ENCODE data around the gene SLK.
A peak's percentile ranks its signal among the peaks of the same experiment; 100 is the strongest.

Gene SLK

GRCh38 chr10:104056619-104057273 lies 89.8 kb downstream of the SLK start:
- H3K27ac ChIP-seq (ENCODE audit: low read depth, low read length): no peak overlapping the region
- peak overlapping the region; percentile 29 for H3K18ac ChIP-seq (ENCODE audit: low read length)
- no peak overlapping the region for H2BK15ac ChIP-seq (replicated peaks; ENCODE audit: low read depth)
- no peaks in the 10 kb centered on the region for H3K4me1 ChIP-seq (ENCODE audit: control insufficient read depth, low read depth, low read length)
- no peak overlapping the region for H2BK5ac ChIP-seq (ENCODE audit: low read length)
- H2AK5ac ChIP-seq (ENCODE audit: low read length): no peak overlapping the region
- no peaks in the 10 kb centered on the region for H3K79me1 ChIP-seq (ENCODE audit: low read length)
- no peaks in the 10 kb centered on the region for H3K36me3 ChIP-seq (ENCODE audit: control insufficient read depth, insufficient read depth, low read length)
- no peak overlapping the region for H3K4me2 ChIP-seq (ENCODE audit: low read length)
- no peak overlapping the region for H3K23ac ChIP-seq (ENCODE audit: low read length)
- no peak overlapping the region for H2BK120ac ChIP-seq (ENCODE audit: low read depth, low read length)
- no peaks in the 10 kb centered on the region for H3K79me2 ChIP-seq (ENCODE audit: control insufficient read depth, insufficient read depth, low read length)
- no peak overlapping the region for H3K56ac ChIP-seq (ENCODE audit: low read length)
- no peak overlapping the region for H3K9ac ChIP-seq (ENCODE audit: low read length)
- H3K4me3 ChIP-seq (ENCODE audit: low read length): no peak overlapping the region
- no peak overlapping the region for H3K4ac ChIP-seq (ENCODE audit: low read depth, low read length)
- H4K8ac ChIP-seq (ENCODE audit: low read depth, low read length): no peak overlapping the region
- H4K5ac ChIP-seq (ENCODE audit: low read length): no peak overlapping the region
- H3K27me3 ChIP-seq (ENCODE audit: insufficient read depth, low read length, poor library complexity): no peaks in the 10 kb centered on the region
- DNase-seq: peak; percentile 28
- WGBS (ENCODE audit: extremely low coverage, insufficient coverage, low lambda C conversion rate): no CpG with 5 or more reads among the region's 14 CpGs

DNA sequence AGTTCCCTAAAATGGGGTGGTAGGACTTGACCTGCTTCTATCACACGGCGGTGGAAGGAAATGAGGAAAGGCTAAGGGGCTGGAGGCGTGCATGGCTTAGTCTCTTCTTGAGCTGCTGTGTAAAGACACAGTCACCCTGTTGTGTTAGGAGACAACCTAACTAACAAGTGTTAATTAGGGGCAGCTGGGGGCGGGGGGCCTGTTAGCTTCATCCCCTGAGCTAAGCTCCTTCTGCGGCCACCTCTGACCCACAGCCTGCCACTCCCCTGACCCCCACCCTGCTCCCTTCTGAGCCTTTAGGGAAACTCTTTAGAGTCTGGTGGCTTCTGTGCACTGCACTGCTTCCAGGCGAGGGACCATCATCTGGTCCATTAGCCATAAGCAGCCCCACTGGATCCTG lies 90.8 kb downstream of the SLK start:
- no peak overlapping the region for H3K4me2 ChIP-seq (ENCODE audit: low read length)
- no peak overlapping the region for H4K5ac ChIP-seq (ENCODE audit: low read length)
- H2BK120ac ChIP-seq (ENCODE audit: low read depth, low read length): no peak overlapping the region
- H3K79me2 ChIP-seq (ENCODE audit: control insufficient read depth, insufficient read depth, low read length): no peaks in the 10 kb centered on the region
- H2AK5ac ChIP-seq (ENCODE audit: low read length): no peak overlapping the region
- H2BK5ac ChIP-seq (ENCODE audit: low read length): no peak overlapping the region
- H3K9ac ChIP-seq (ENCODE audit: low read length): no peak overlapping the region
- H3K4ac ChIP-seq (ENCODE audit: low read depth, low read length): no peak overlapping the region
- H3K56ac ChIP-seq (ENCODE audit: low read length): no peak overlapping the region
- no peak overlapping the region for H3K18ac ChIP-seq (ENCODE audit: low read length)
- no peak overlapping the region for H3K4me3 ChIP-seq (ENCODE audit: low read length)
- no peaks in the 10 kb centered on the region for H3K4me1 ChIP-seq (ENCODE audit: control insufficient read depth, low read depth, low read length)
- no peak overlapping the region for H3K27ac ChIP-seq (ENCODE audit: low read depth, low read length)
- H3K36me3 ChIP-seq (ENCODE audit: control insufficient read depth, insufficient read depth, low read length): no peaks in the 10 kb centered on the region
- H3K79me1 ChIP-seq (ENCODE audit: low read length): no peaks in the 10 kb centered on the region
- no peaks in the 10 kb centered on the region for H3K27me3 ChIP-seq (ENCODE audit: insufficient read depth, low read length, poor library complexity)
- DNase-seq: peak; percentile 45
- no peak overlapping the region for H4K8ac ChIP-seq (ENCODE audit: low read depth, low read length)
- no CpG with 5 or more reads among the region's 6 CpGs for WGBS (ENCODE audit: extremely low coverage, insufficient coverage, low lambda C conversion rate)
- H2BK15ac ChIP-seq (replicated peaks; ENCODE audit: low read depth): no peak overlapping the region
- no peak overlapping the region for H3K23ac ChIP-seq (ENCODE audit: low read length)

GRCh38 chr10:104059364-104059763 lies 92.4 kb downstream of the SLK start:
- peak; percentile 71 for DNase-seq
- Histone ChIP-seq H2BK15ac (replicated peaks; ENCODE audit: low read depth) (peak overlapping the region; percentile 65), H3K79me2 (ENCODE audit: control insufficient read depth, insufficient read depth, low read length) (no peaks in the 10 kb centered on the region), H3K27ac (ENCODE audit: low read depth, low read length) (no peak overlapping the region), H4K5ac (ENCODE audit: low read length) (no peak overlapping the region), H2BK120ac (ENCODE audit: low read depth, low read length) (no peak overlapping the region), H3K36me3 (ENCODE audit: control insufficient read depth, insufficient read depth, low read length) (no peaks in the 10 kb centered on the region), H3K4me1 (ENCODE audit: control insufficient read depth, low read depth, low read length) (no peaks in the 10 kb centered on the region), H2AK5ac (ENCODE audit: low read length) (no peak overlapping the region), H3K9ac (ENCODE audit: low read length) (no peak overlapping the region), H3K56ac (ENCODE audit: low read length) (no peak overlapping the region), H3K27me3 (ENCODE audit: insufficient read depth, low read length, poor library complexity) (no peaks in the 10 kb centered on the region), H3K79me1 (ENCODE audit: low read length) (no peaks in the 10 kb centered on the region), H3K23ac (ENCODE audit: low read length) (no peak overlapping the region), H3K4ac (ENCODE audit: low read depth, low read length) (no peak overlapping the region), H2BK5ac (ENCODE audit: low read length) (no peak overlapping the region), H4K8ac (ENCODE audit: low read depth, low read length) (no peak overlapping the region), H3K4me3 (ENCODE audit: low read length) (no peak overlapping the region), H3K4me2 (ENCODE audit: low read length) (no peak overlapping the region), H3K18ac (ENCODE audit: low read length) (no peak overlapping the region)
- no CpG with 5 or more reads among the region's 4 CpGs for WGBS (ENCODE audit: extremely low coverage, insufficient coverage, low lambda C conversion rate)

DNA sequence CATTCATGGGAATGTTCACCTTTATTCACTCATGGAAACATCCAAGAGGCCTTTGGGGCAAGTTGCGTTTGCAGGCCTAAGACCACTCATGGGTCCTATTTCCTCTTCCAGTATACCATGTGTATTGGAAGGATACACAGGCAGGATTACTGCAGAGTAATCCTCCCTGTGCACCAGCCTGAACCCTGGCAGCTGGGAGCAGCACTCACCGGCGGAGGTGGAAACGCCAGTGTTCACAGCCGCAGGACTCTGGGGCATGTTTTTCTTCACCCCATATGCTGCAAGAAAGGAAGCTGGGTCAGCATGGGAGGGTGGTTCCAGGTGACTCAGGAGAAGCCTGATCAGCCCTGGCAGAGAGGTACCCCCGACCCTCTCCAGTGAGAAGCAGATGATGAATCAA lies 94.3 kb downstream of the SLK start:
- H3K23ac ChIP-seq (ENCODE audit: low read length): no peak overlapping the region
- H4K5ac ChIP-seq (ENCODE audit: low read length): no peak overlapping the region
- no peaks in the 10 kb centered on the region for H3K4me1 ChIP-seq (ENCODE audit: control insufficient read depth, low read depth, low read length)
- no peak overlapping the region for H2BK15ac ChIP-seq (replicated peaks; ENCODE audit: low read depth)
- WGBS (ENCODE audit: extremely low coverage, insufficient coverage, low lambda C conversion rate): no CpG with 5 or more reads among the region's 6 CpGs
- no peaks in the 10 kb centered on the region for H3K36me3 ChIP-seq (ENCODE audit: control insufficient read depth, insufficient read depth, low read length)
- H3K9ac ChIP-seq (ENCODE audit: low read length): no peak overlapping the region
- H4K8ac ChIP-seq (ENCODE audit: low read depth, low read length): no peak overlapping the region
- no peaks in the 10 kb centered on the region for H3K79me1 ChIP-seq (ENCODE audit: low read length)
- H3K56ac ChIP-seq (ENCODE audit: low read length): no peak overlapping the region
- H3K79me2 ChIP-seq (ENCODE audit: control insufficient read depth, insufficient read depth, low read length): no peaks in the 10 kb centered on the region
- no peak for DNase-seq
- no peak overlapping the region for H2BK120ac ChIP-seq (ENCODE audit: low read depth, low read length)
- H2BK5ac ChIP-seq (ENCODE audit: low read length): no peak overlapping the region
- H3K27me3 ChIP-seq (ENCODE audit: insufficient read depth, low read length, poor library complexity): no peaks in the 10 kb centered on the region
- no peak overlapping the region for H2AK5ac ChIP-seq (ENCODE audit: low read length)
- H3K4me3 ChIP-seq (ENCODE audit: low read length): no peak overlapping the region
- H3K4ac ChIP-seq (ENCODE audit: low read depth, low read length): no peak overlapping the region
- no peak overlapping the region for H3K4me2 ChIP-seq (ENCODE audit: low read length)
- no peak overlapping the region for H3K27ac ChIP-seq (ENCODE audit: low read depth, low read length)
- H3K18ac ChIP-seq (ENCODE audit: low read length): no peak overlapping the region

GRCh38 chr10:104065748-104066147 lies 98.8 kb downstream of the SLK start:
- no CpG with 5 or more reads among the region's 1 CpG for WGBS (ENCODE audit: extremely low coverage, insufficient coverage, low lambda C conversion rate)
- Histone ChIP-seq H3K56ac (ENCODE audit: low read length) (no peak overlapping the region), H3K79me1 (ENCODE audit: low read length) (no peaks in the 10 kb centered on the region)

DNA sequence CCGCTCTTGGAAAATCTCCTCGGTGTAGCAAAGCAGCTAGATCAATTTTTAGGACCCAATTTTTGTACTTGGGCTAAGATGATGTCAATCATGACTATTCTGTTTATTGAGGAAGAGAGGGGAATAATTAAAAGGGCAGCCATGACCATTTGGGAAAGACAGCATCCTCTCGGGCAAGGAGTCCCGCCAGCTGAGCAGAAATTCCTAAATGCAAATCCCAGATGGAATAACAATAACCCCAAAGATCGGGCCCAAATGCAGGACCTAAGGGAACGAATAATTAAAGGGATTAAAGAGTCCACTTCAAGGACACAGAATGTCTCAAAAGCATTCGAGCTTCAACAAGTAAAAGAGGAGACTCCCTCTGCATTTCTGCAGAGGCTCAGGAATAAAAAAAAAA lies 100.0 kb downstream of the SLK start:
- H2BK15ac ChIP-seq (replicated peaks; ENCODE audit: low read depth): no peak overlapping the region
- no peak overlapping the region for H2AK5ac ChIP-seq (ENCODE audit: low read length)
- no peaks in the 10 kb centered on the region for H3K27me3 ChIP-seq (ENCODE audit: insufficient read depth, low read length, poor library complexity)
- H3K27ac ChIP-seq (ENCODE audit: low read depth, low read length): no peak overlapping the region
- no peaks in the 10 kb centered on the region for H3K36me3 ChIP-seq (ENCODE audit: control insufficient read depth, insufficient read depth, low read length)
- no peak overlapping the region for H3K4me2 ChIP-seq (ENCODE audit: low read length)
- no peak overlapping the region for H4K5ac ChIP-seq (ENCODE audit: low read length)
- no peak overlapping the region for H2BK120ac ChIP-seq (ENCODE audit: low read depth, low read length)
- DNase-seq: no peak
- no peak overlapping the region for H3K56ac ChIP-seq (ENCODE audit: low read length)
- WGBS (ENCODE audit: extremely low coverage, insufficient coverage, low lambda C conversion rate): no CpG with 5 or more reads among the region's 7 CpGs
- H3K4me3 ChIP-seq (ENCODE audit: low read length): no peak overlapping the region
- no peak overlapping the region for H3K18ac ChIP-seq (ENCODE audit: low read length)
- H2BK5ac ChIP-seq (ENCODE audit: low read length): no peak overlapping the region
- H3K4ac ChIP-seq (ENCODE audit: low read depth, low read length): no peak overlapping the region
- H4K8ac ChIP-seq (ENCODE audit: low read depth, low read length): no peak overlapping the region
- no peak overlapping the region for H3K9ac ChIP-seq (ENCODE audit: low read length)
- no peaks in the 10 kb centered on the region for H3K79me2 ChIP-seq (ENCODE audit: control insufficient read depth, insufficient read depth, low read length)
- H3K4me1 ChIP-seq (ENCODE audit: control insufficient read depth, low read depth, low read length): no peaks in the 10 kb centered on the region
- no peak overlapping the region for H3K23ac ChIP-seq (ENCODE audit: low read length)
- H3K79me1 ChIP-seq (ENCODE audit: low read length): no peaks in the 10 kb centered on the region

More at GRCh38 chr10:104065748-104066147, 98.8 kb downstream of the SLK start:
- no peak overlapping the region for H3K9ac ChIP-seq (ENCODE audit: low read length)
- H3K79me2 ChIP-seq (ENCODE audit: control insufficient read depth, insufficient read depth, low read length): no peaks in the 10 kb centered on the region
- H2AK5ac ChIP-seq (ENCODE audit: low read length): no peak overlapping the region
- no peak overlapping the region for H3K23ac ChIP-seq (ENCODE audit: low read length)
- H2BK120ac ChIP-seq (ENCODE audit: low read depth, low read length): no peak overlapping the region
- H3K36me3 ChIP-seq (ENCODE audit: control insufficient read depth, insufficient read depth, low read length): no peaks in the 10 kb centered on the region
- H3K4me1 ChIP-seq (ENCODE audit: control insufficient read depth, low read depth, low read length): no peaks in the 10 kb centered on the region
- H3K18ac ChIP-seq (ENCODE audit: low read length): no peak overlapping the region
- H3K4me3 ChIP-seq (ENCODE audit: low read length): no peak overlapping the region
- H3K27me3 ChIP-seq (ENCODE audit: insufficient read depth, low read length, poor library complexity): no peaks in the 10 kb centered on the region
- no peak overlapping the region for H3K27ac ChIP-seq (ENCODE audit: low read depth, low read length)
- H4K5ac ChIP-seq (ENCODE audit: low read length): no peak overlapping the region
- H2BK15ac ChIP-seq (replicated peaks; ENCODE audit: low read depth): no peak overlapping the region
- DNase-seq: no peak
- no peak overlapping the region for H3K4me2 ChIP-seq (ENCODE audit: low read length)
- no peak overlapping the region for H2BK5ac ChIP-seq (ENCODE audit: low read length)
- H3K4ac ChIP-seq (ENCODE audit: low read depth, low read length): no peak overlapping the region
- no peak overlapping the region for H4K8ac ChIP-seq (ENCODE audit: low read depth, low read length)

All from mesendoderm (in vitro differentiated cells).